Fibroblast of mammary gland (primary cell): ENCODE measurements around the gene MIEF2.

Source experiments
- DNase-seq: peaks from one replicate; pipeline ENCODE4 v3.0.0-alpha.2; 2010; ENCODE audit warnings: low read depth
- H3K4me3 ChIP-seq: 2 replicates; pipeline ENCODE4 v1.5.1; 2011; ENCODE audit warnings: low read depth, mild to moderate bottlenecking, low read length, moderate library complexity; ENCODE audit not compliant: control insufficient read depth
- CTCF ChIP-seq: conservative IDR thresholded peaks from 2 replicates; pipeline ENCODE4 v1.5.1; 2011; ENCODE audit warnings: low read depth, low read length, inconsistent platforms; ENCODE audit not compliant: control insufficient read depth, insufficient read depth

MIEF2 gene

GRCh38 chr17:18229254-18229653 lies 31.2 kb upstream of the MIEF2 start:
- no peak for DNase-seq
- no peak for TF ChIP-seq CTCF

GRCh38 chr17:18229771-18230170 lies 30.7 kb upstream of the MIEF2 start:
- DNase-seq, result no peak
- no peak overlapping the region for H3K4me3 ChIP-seq
- no peak for TF ChIP-seq CTCF

More at GRCh38 chr17:18229254-18229653, 31.2 kb upstream of the MIEF2 start:
- H3K4me3 ChIP-seq, result no peak overlapping the region

GRCh38 chr17:18230288-18231141 lies 29.9 kb upstream of the MIEF2 start:
- H3K4me3 ChIP-seq, result no peak overlapping the region
- no peak for TF ChIP-seq CTCF
- DNase-seq, result no peak

GRCh38 chr17:18231164-18231563 lies 29.3 kb upstream of the MIEF2 start:
- TF ChIP-seq CTCF, result no peak
- DNase-seq, result no peak
- no peak overlapping the region for H3K4me3 ChIP-seq

- TF ChIP-seq CTCF, result no peak
- no peak for DNase-seq
- no peak overlapping the region for H3K4me3 ChIP-seq
These were observed 26.5 kb upstream of the MIEF2 start for GRCh38 chr17:18233803-18234518.

- no peak overlapping the region for H3K4me3 ChIP-seq
- DNase-seq, result no peak
- no peak for TF ChIP-seq CTCF
These were observed 25.5 kb upstream of the MIEF2 start for GRCh38 chr17:18234853-18235380.
